Adrenal gland (tissue), 12 donors: Measurements from ENCODE around the gene LONRF2. TPM values are rescaled to one million over a fixed set of nuclear protein-coding genes. Genes with fewer than 3 reads are reported as not detected.
A peak's percentile ranks its signal among the peaks of the same experiment; 100 is the strongest.

Experiments
- DNase-seq, 7 donors: peaks; one replicate each; pipeline ENCODE4 v3.0.0-alpha.2; 2019 to 2020
- H3K27ac ChIP-seq, 5 donors: fragments of 200-600 bp; sonication (generic) in 4 of 5; 1 replicate in 3 of 5; 2 replicates in 2 of 5; pipeline versions ENCODE4 v1.5.1 to v1.8.0; 2016 to 2020; ENCODE audit warnings: mild to moderate bottlenecking in 1 of 5
- H3K27me3 ChIP-seq: fragments of 200-600 bp; 2 replicates; pipeline ENCODE4 v1.8.0; 2021
- H3K36me3 ChIP-seq, 2 donors: fragments of 200-600 bp; replicated peaks in 1 of 2; 1 replicate in 1 of 2; 2 replicates in 1 of 2; pipeline versions ENCODE4 v1.5.1 to v1.8.0; 2018 to 2022
- H3K4me1 ChIP-seq, 2 donors: fragments of 200-600 bp; replicated peaks in 1 of 2; 1 replicate in 1 of 2; 2 replicates in 1 of 2; pipeline versions ENCODE4 v1.5.1 to v1.8.0; 2018 to 2021
- H3K4me3 ChIP-seq, 4 donors: fragments of 200-600 bp; sonication (generic) in 3 of 4; one replicate each; pipeline ENCODE4 v1.5.1; 2016 to 2018
- H3K9me3 ChIP-seq, 3 donors: fragments of 200-600 bp; sonication (generic) in 1 of 3; replicated peaks in 1 of 3; 1 replicate in 2 of 3; 2 replicates in 1 of 3; pipeline versions ENCODE4 v1.5.1 to v1.8.0; 2016 to 2021
- CTCF ChIP-seq, 6 experiments: fragments of 450-650 bp in 4 of 6; fragments of 200-600 bp in 2 of 6; sonication (generic) in 1 of 6; IDR thresholded peaks; 1 replicate in 5 of 6; 2 replicates in 1 of 6; pipeline versions ENCODE4 v1.5.1 to v1.8.0; 2016 to 2021; ENCODE audit warnings: antibody characterized with exemption in 6 of 6, mild to moderate bottlenecking in 2 of 6, moderate library complexity in 1 of 6
- POLR2A ChIP-seq, 2 donors: fragments of 450-650 bp; IDR thresholded peaks; one replicate each; pipeline ENCODE4 v1.6.1; 2017; ENCODE audit warnings: antibody characterized with exemption in 2 of 2, mild to moderate bottlenecking in 2 of 2, moderate library complexity in 1 of 2
- WGBS, 4 donors: extraction: QIAGEN DNeasy Blood & Tissue Kit in 2 of 4; methylation state at CpG; one replicate each; pipeline versions ENCODE4 v1.1.5 to v1.1.7; 2013 to 2017; 5-methylcytosine and 5-hydroxymethylcytosine counted together
- intact Hi-C, 2 donors: fragments of 100-400 bp; cut with DNase I; formaldehyde crosslinking; loops; one replicate each; pipeline versions ENCODE4 v1.14.1 to v1.15.0; 2022 to 2023
- polyA plus RNA-seq, 3 donors: library from polyadenylated mRNA; stranded (reverse); fragments of 200-250 nt in 2 of 3; fragments of 350-450 nt in 1 of 3; fragmentation: Illumina TruSeq in 1 of 3; extraction: RNeasy Lipid Tissue Mini Kit (QIAGEN cat#74804) in 1 of 3; gene quantifications; one replicate each; pipeline ENCODE4 v1.2.3, GENCODE V29; 2013 to 2014
- total RNA-seq, 9 donors: library from RNA; depleted of rRNA in 4 of 9; stranded (reverse); fragments of >200 nt in 4 of 9; fragments of 120-200 nt in 1 of 9; fragmentation: NEBNext Ultra II Directional in 1 of 9; extraction: Animal tissue kit (Norgen Biotek cat#: 25700) in 1 of 9; gene quantifications; one replicate each; pipeline versions ENCODE4 v1.1.0 to v1.2.4, GENCODE V29; 2013 to 2023
- donor health status: healthy with polysubstance abuse.
- donor health status: Bipolar disorder and iron deficiency.
- donor health status: DM: yes; HTN: yes; CAD: no.
- donor health status: DM: no; HTN: no; CAD: no.
- donor health status: DM: no; HTN: no; CAD: no.
- donor health status: DM: yes; HTN: yes; CAD: no.

LONRF2 gene
- total and polyA plus RNA-seq, 12 donors: 8.1 to 110 (median 43.0) TPM

GRCh38 chr2:100259106-100259505 lies 63.2 kb downstream of the LONRF2 start:
- no peaks in the 10 kb centered on the region for H3K9me3 ChIP-seq
- 86 to 92% (median 89%) methylated on average over 7 to 8 of the region's 8 CpGs for WGBS, 4 donors
- no peak overlapping the region for H3K27ac ChIP-seq
- no peak overlapping the region for H3K4me3 ChIP-seq
- DNase-seq: no peak
- H3K27me3 ChIP-seq: no peaks in the 10 kb centered on the region
- TF ChIP-seq POLR2A (IDR thresholded peaks at IDR 0.05): no peak
- TF ChIP-seq CTCF (IDR thresholded peaks at IDR 0.05): no peak
- H3K4me1 ChIP-seq: peaks cover 0 to 13% of the 10 kb centered on the region in 2 donors
- no peaks in the 10 kb centered on the region for H3K36me3 ChIP-seq
- intact Hi-C loops: loop anchor here (5.0 to 10.0 kb wide), 2 partner anchors 534 to 697 kb away; no protein-coding TSS in a partner anchor

GRCh38 chr2:100257939-100258338 lies 64.4 kb downstream of the LONRF2 start:
- H3K4me3 ChIP-seq: no peak overlapping the region
- no peaks in the 10 kb centered on the region for H3K27me3 ChIP-seq
- no peaks in the 10 kb centered on the region for H3K9me3 ChIP-seq
- DNase-seq: peak in 2 of 7 donors; percentile 40 to 62
- intact Hi-C loops: loop anchor here (5.0 to 10.0 kb wide), 2 partner anchors 533 to 696 kb away; no protein-coding TSS in a partner anchor
- peak overlapping the region in 1 of 5 donors; percentile 36 for H3K27ac ChIP-seq
- TF ChIP-seq CTCF (IDR thresholded peaks at IDR 0.05) (no peak), POLR2A (IDR thresholded peaks at IDR 0.05) (no peak)
- no peaks in the 10 kb centered on the region for H3K36me3 ChIP-seq
- H3K4me1 ChIP-seq: peaks cover 0 to 9% of the 10 kb centered on the region in 2 donors
- WGBS, 4 donors: 27 to 56% (median 41%) methylated on average over 9 of the region's 9 CpGs

- no peak for DNase-seq
- TF ChIP-seq POLR2A (IDR thresholded peaks at IDR 0.05): no peak
- TF ChIP-seq CTCF (IDR thresholded peaks at IDR 0.05): no peak
- H3K36me3 ChIP-seq: no peaks in the 10 kb centered on the region
- H3K4me3 ChIP-seq: no peak overlapping the region
- no peak overlapping the region for H3K27ac ChIP-seq
- H3K27me3 ChIP-seq: no peaks in the 10 kb centered on the region
- H3K4me1 ChIP-seq: peaks cover 0 to 4% of the 10 kb centered on the region in 2 donors
- H3K9me3 ChIP-seq: no peaks in the 10 kb centered on the region
- 82 to 95% (median 91%) methylated on average over 2 of the region's 2 CpGs for WGBS, 4 donors
- intact Hi-C loops: loop anchor here (5.0 to 10.0 kb wide), 2 partner anchors 532 to 695 kb away; no protein-coding TSS in a partner anchor
Observed at GRCh38 chr2:100256849-100257248, 65.5 kb downstream of the LONRF2 start.

GRCh38 chr2:100256416-100256815 lies 65.9 kb downstream of the LONRF2 start:
- TF ChIP-seq CTCF (IDR thresholded peaks at IDR 0.05) (no peak), POLR2A (IDR thresholded peaks at IDR 0.05) (no peak)
- Histone ChIP-seq H3K9me3 (no peaks in the 10 kb centered on the region), H3K27me3 (no peaks in the 10 kb centered on the region), H3K27ac (no peak overlapping the region), H3K4me1 (peaks cover 0 to 4% of the 10 kb centered on the region in 2 donors), H3K36me3 (no peaks in the 10 kb centered on the region), H3K4me3 (no peak overlapping the region)
- DNase-seq: no peak
- intact Hi-C loops: loop anchor here (5.0 to 10.0 kb wide), 2 partner anchors 532 to 694 kb away; no protein-coding TSS in a partner anchor
- 82 to 95% (median 92%) methylated on average over 9 to 11 of the region's 11 CpGs for WGBS, 4 donors
